ENCODE results near the gene ZFYVE26. TPM values are rescaled to one million over a fixed set of nuclear protein-coding genes. Genes with fewer than 3 reads are reported as not detected.
"Not testable (repeated sequence)": the region's sequence is repeated elsewhere in the genome, so short reads cannot be mapped to it uniquely, and the experiment has no call there.

The ZFYVE26 gene
- polyA plus RNA-seq, 1 donor: 24.9 TPM

DNA sequence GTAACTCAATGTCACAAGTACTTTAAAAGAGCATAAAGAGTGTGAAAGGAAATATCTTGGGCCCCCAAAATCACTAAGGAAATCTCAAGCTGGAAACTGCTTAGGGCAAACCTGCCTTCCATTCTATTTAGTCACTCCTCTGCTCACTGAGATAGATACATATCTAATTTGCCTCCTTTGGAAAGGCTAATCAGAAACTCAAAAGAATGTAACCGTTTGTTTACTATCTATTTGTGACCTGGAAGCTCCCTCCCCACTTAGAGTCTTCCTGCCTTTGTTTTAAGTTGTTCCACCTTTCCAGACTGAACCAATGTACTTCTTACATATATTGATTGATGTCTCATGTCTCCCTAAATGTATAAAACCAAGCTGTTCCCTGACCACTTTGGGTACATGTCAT, 106.6 kb downstream of the ZFYVE26 start:
- H3K36me3 ChIP-seq (ENCODE audit: control insufficient read depth, insufficient read depth, low read length); H3K4me1 ChIP-seq (ENCODE audit: control insufficient read depth, insufficient read depth, low read length); H3K9me3 ChIP-seq (ENCODE audit: control insufficient read depth, low read depth, low read length); H3K4me3 ChIP-seq (ENCODE audit: low read length); H3K27ac ChIP-seq (ENCODE audit: low read length); H3K27me3 ChIP-seq (ENCODE audit: control insufficient read depth, insufficient read depth, low read length); DNase-seq: not testable (repeated sequence)
- WGBS (ENCODE audit: insufficient coverage, low lambda C conversion rate): 80% methylated on average over 1 of the region's 1 CpG

DNA sequence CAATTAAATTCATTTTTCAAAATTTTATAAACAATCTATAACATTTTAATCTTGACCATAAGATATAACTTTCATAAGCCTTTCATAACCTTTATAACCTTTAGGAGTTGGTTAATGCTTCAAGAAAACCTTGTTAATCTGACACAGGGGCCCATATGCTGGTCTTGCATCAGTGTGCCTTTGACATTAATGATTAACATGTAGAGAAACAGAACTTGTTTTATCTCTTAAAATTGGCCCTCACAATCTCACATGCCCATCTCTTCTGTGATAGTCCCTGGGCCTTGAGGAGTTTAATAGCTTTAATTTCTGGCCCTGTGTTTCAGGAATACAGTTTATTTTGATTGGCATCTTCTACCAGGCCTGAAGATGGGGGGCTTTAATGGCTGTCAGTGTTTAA, 107.0 kb downstream of the ZFYVE26 start:
- not testable (repeated sequence) for H3K27ac ChIP-seq (ENCODE audit: low read length); H3K4me3 ChIP-seq (ENCODE audit: low read length); DNase-seq; H3K9me3 ChIP-seq (ENCODE audit: control insufficient read depth, low read depth, low read length); H3K27me3 ChIP-seq (ENCODE audit: control insufficient read depth, insufficient read depth, low read length); H3K36me3 ChIP-seq (ENCODE audit: control insufficient read depth, insufficient read depth, low read length); H3K4me1 ChIP-seq (ENCODE audit: control insufficient read depth, insufficient read depth, low read length)

DNA sequence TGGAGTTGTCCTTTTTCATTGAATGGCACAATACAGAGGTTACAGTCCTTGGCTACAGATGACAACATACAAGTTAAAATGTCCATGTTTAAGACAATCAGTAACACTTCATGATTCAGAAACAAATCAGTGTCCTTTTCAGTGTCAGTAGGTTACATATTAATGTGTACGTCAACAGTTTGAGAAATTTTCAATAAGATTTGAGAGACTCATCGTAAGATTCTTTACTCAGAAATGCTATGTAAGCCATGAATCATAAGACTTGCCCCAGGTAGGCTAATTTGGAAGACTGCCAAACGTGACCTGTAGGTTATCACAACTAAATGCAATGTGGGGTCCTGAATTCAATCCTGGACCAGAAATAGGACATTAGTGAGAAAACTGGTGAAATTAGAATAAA, 111.2 kb downstream of the ZFYVE26 start:
- Histone ChIP-seq H3K9me3 (ENCODE audit: control insufficient read depth, low read depth, low read length) (no peaks in the 10 kb centered on the region), H3K27me3 (ENCODE audit: control insufficient read depth, insufficient read depth, low read length) (no peaks in the 10 kb centered on the region), H3K4me1 (ENCODE audit: control insufficient read depth, insufficient read depth, low read length) (peaks cover 2% of the 10 kb centered on the region), H3K27ac (ENCODE audit: low read length) (no peak overlapping the region), H3K36me3 (ENCODE audit: control insufficient read depth, insufficient read depth, low read length) (no peaks in the 10 kb centered on the region), H3K4me3 (ENCODE audit: low read length) (no peak overlapping the region)
- no peak for DNase-seq
- WGBS (ENCODE audit: insufficient coverage, low lambda C conversion rate): 86% methylated on average over 1 of the region's 3 CpGs

DNA sequence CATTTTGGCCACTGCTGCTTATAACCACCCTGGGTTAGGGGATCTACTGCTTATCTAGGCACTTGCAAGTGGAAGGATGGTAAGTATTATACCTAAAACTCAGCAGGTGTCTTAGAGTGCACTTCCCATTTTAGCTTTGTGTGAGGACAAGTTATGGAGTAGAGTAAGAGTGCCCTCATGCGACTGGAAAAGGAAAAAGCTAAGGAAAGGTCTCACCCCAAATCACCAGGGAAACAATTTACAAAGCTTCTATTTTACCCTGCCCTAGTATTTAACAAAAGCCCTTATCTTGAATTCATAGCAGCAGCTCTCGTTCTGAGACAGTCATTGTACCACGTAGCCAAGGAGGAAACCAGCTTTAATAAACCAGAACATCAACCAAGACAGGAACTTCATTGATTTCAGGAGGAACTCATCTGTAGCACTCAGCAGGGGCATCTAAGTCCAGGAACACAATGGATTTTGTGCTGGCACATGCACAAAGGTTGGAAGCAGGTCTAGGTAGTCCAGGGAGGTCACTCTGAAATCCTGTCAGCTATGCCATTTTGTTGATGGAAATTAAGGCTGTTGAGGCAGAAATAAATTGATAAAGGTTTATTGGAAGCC, 111.8 kb downstream of the ZFYVE26 start:
- Histone ChIP-seq H3K27me3 (ENCODE audit: control insufficient read depth, insufficient read depth, low read length) (no peaks in the 10 kb centered on the region), H3K27ac (ENCODE audit: low read length) (no peak overlapping the region)

DNA sequence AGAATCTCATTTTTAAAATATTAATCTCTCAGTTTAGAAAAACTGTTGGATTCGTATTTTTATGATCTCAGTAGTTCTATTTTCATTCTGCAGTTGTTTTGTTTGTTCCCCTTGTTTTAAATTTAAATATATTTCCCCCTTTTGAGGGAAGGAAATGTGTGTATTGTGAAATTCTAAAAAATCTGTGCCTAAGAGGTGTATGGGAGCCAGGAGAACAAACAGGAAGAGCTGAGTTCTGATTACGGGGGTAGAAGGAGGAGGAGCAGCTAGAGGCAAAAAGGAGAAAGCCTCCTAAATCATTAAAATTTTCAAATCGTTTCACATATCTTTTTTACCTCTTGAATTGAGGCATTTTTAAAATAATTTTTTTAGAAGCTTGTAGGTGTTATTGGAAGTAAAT, 112.4 kb downstream of the ZFYVE26 start:
- no peaks in the 10 kb centered on the region for H3K27me3 ChIP-seq (ENCODE audit: control insufficient read depth, insufficient read depth, low read length)
- no peaks in the 10 kb centered on the region for H3K36me3 ChIP-seq (ENCODE audit: control insufficient read depth, insufficient read depth, low read length)
- H3K4me3 ChIP-seq (ENCODE audit: low read length): no peak overlapping the region
- 80% methylated on average over 1 of the region's 3 CpGs for WGBS (ENCODE audit: insufficient coverage, low lambda C conversion rate)
- DNase-seq: no peak
- H3K9me3 ChIP-seq (ENCODE audit: control insufficient read depth, low read depth, low read length): no peaks in the 10 kb centered on the region
- H3K4me1 ChIP-seq (ENCODE audit: control insufficient read depth, insufficient read depth, low read length): no peaks in the 10 kb centered on the region
- H3K27ac ChIP-seq (ENCODE audit: low read length): no peak overlapping the region

More for the DNA sequence above, 111.8 kb downstream of the ZFYVE26 start:
- Histone ChIP-seq H3K36me3 (ENCODE audit: control insufficient read depth, insufficient read depth, low read length) (no peaks in the 10 kb centered on the region), H3K4me3 (ENCODE audit: low read length) (no peak overlapping the region), H3K9me3 (ENCODE audit: control insufficient read depth, low read depth, low read length) (no peaks in the 10 kb centered on the region), H3K4me1 (ENCODE audit: control insufficient read depth, insufficient read depth, low read length) (peaks cover 1% of the 10 kb centered on the region)
- peak; percentile 28 to 46 for DNase-seq
- WGBS (ENCODE audit: insufficient coverage, low lambda C conversion rate): no CpG with 5 or more reads among the region's 3 CpGs

DNA sequence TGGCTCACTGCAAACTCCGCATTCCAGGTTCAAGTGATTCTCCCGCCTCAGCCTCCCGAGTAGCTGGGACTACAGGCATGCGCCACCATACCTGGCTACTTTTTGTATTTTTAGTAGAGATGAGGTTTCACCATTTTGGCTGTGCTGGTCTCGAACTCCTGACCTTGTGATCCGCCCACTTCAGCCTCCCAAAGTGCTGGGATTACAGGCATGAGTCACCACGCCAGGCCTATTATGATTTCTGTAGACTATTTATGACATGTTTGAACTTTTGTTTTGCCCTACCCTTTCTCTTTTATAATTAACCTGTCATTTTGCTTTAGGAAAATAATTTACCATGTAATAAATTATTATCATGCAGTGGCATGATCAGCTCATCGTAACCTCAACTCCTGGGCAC, 114.9 kb downstream of the ZFYVE26 start, which contains the start of gene RDH12:
Gene RDH12, plus strand, starts transcription at position 395 of the 400 bp plus-strand sequence. CDS start 20,757 bp downstream, outside the sequence.
- not testable (repeated sequence) for DNase-seq; H3K36me3 ChIP-seq (ENCODE audit: control insufficient read depth, insufficient read depth, low read length); H3K4me1 ChIP-seq (ENCODE audit: control insufficient read depth, insufficient read depth, low read length); H3K27me3 ChIP-seq (ENCODE audit: control insufficient read depth, insufficient read depth, low read length); H3K9me3 ChIP-seq (ENCODE audit: control insufficient read depth, low read depth, low read length); H3K4me3 ChIP-seq (ENCODE audit: low read length); H3K27ac ChIP-seq (ENCODE audit: low read length)
- WGBS (ENCODE audit: insufficient coverage, low lambda C conversion rate): no CpG with 5 or more reads among the region's 8 CpGs

DNA sequence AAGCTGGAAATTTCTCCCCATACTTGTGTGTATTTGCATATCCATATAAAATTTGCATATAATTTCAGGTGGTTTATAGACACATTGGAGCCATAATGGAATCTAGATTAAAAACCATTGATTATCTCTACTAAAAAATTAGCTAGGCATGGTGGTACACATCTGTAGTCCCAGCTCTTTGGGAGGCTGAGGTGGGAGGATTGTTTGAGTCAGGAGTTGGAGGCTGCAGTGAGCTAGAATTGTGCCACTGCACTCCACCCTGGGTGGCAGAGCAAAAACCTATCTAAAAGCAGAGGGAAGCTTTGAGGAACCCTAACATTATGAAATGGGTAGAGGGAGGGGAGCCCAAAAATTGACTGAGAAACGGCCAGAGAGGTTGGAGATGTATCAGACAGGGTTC, 118.2 kb downstream of the ZFYVE26 start:
- Histone ChIP-seq H3K27me3 (ENCODE audit: control insufficient read depth, insufficient read depth, low read length) (no peaks in the 10 kb centered on the region), H3K9me3 (ENCODE audit: control insufficient read depth, low read depth, low read length) (no peaks in the 10 kb centered on the region), H3K4me1 (ENCODE audit: control insufficient read depth, insufficient read depth, low read length) (peaks cover 4% of the 10 kb centered on the region), H3K27ac (ENCODE audit: low read length) (no peak overlapping the region), H3K4me3 (ENCODE audit: low read length) (no peak overlapping the region), H3K36me3 (ENCODE audit: control insufficient read depth, insufficient read depth, low read length) (no peaks in the 10 kb centered on the region)
- WGBS (ENCODE audit: insufficient coverage, low lambda C conversion rate): 67% methylated on average over 1 of the region's 1 CpG
- no peak for DNase-seq

DNA sequence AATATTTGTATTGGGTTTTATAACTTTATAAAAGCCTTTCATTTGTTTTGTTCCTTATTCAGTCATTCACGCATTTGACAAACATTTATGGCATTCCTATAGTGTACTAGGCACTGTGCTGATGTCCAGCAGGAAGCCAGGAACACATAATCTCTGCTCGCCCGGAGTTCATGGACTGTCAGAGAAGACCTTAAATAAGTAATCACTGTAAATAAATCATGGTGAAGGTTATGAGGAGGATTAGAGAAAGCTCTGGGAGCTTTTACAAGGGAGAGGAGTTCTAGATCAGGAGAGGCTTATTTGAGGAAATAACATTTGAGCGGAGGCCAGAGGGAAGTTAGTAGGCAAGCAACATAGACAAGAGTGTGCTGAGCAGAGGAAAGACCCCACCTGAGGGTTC, 119.4 kb downstream of the ZFYVE26 start:
- DNase-seq: no peak
- Histone ChIP-seq H3K9me3 (ENCODE audit: control insufficient read depth, low read depth, low read length) (no peaks in the 10 kb centered on the region), H3K36me3 (ENCODE audit: control insufficient read depth, insufficient read depth, low read length) (peaks cover 4% of the 10 kb centered on the region), H3K4me3 (ENCODE audit: low read length) (no peak overlapping the region), H3K27me3 (ENCODE audit: control insufficient read depth, insufficient read depth, low read length) (no peaks in the 10 kb centered on the region), H3K4me1 (ENCODE audit: control insufficient read depth, insufficient read depth, low read length) (peaks cover 4% of the 10 kb centered on the region), H3K27ac (ENCODE audit: low read length) (no peak overlapping the region)
- WGBS (ENCODE audit: insufficient coverage, low lambda C conversion rate): 86% methylated on average over 1 of the region's 4 CpGs

Other genes starting within 250 kb of the ZFYVE26 start
- 51.4 TPM for gene PIGH, start 216.3 kb downstream of the ZFYVE26 start, polyA plus RNA-seq
- gene ARG2, start 196.7 kb downstream of the ZFYVE26 start, polyA plus RNA-seq: 4.0 TPM
- gene VTI1B, start 142.0 kb downstream of the ZFYVE26 start, polyA plus RNA-seq: 78.4 TPM
- 44.0 TPM for gene RDH11, start 120.8 kb downstream of the ZFYVE26 start, polyA plus RNA-seq
- gene RDH12, start 114.7 kb downstream of the ZFYVE26 start, polyA plus RNA-seq: 0.88 TPM
- gene RAD51B, start 3.2 kb upstream of the ZFYVE26 start, polyA plus RNA-seq: 6.4 TPM